HepG2 (cell line): ENCODE measurements around the gene TBL2. TPM values are rescaled to one million over a fixed set of nuclear protein-coding genes. Genes with fewer than 3 reads are reported as not detected.

Experiments used
- ATF7 ChIP-seq, 2 experiments: fragments of 450-650 bp in 1 of 2; sonication (generic) in 1 of 2; formaldehyde crosslinking in 1 of 2; IDR thresholded peaks; 2 replicates each; pipeline versions ENCODE4 v1.4.0 to v1.6.1; 2016 to 2020; ENCODE audit warnings: antibody characterized with exemption in 1 of 2, mild to moderate bottlenecking in 1 of 2, missing genetic modification reagents in 1 of 2
- ELF3 ChIP-seq: IDR thresholded peaks from 2 replicates; pipeline ENCODE4 v1.6.1; 2016; ENCODE audit warnings: missing genetic modification reagents, missing compliant biosample characterization
- GABPA ChIP-seq, 2 experiments: IDR thresholded peaks; 2 replicates each; pipeline ENCODE4 v1.6.1; 2011 to 2016; ENCODE audit warnings: low read depth in 2 of 2, low read length in 1 of 2, missing biosample characterization in 1 of 2, missing genetic modification characterization in 1 of 2
- GATAD2A ChIP-seq: IDR thresholded peaks from 2 replicates; pipeline ENCODE4 v1.6.1; 2016
- HDAC2 ChIP-seq: sonication (generic); formaldehyde crosslinking; IDR thresholded peaks from 2 replicates; pipeline ENCODE4 v1.4.0; 2020; ENCODE audit warnings: missing genetic modification reagents
- HNF4A ChIP-seq: sonication (generic); formaldehyde crosslinking; IDR thresholded peaks from 2 replicates; pipeline ENCODE4 v1.4.0; 2020; ENCODE audit warnings: missing genetic modification reagents
- HNRNPLL ChIP-seq: fragments of 200-400 bp; formaldehyde crosslinking; IDR thresholded peaks from 2 replicates; pipeline ENCODE4 v1.6.1; 2017; ENCODE audit warnings: mild to moderate bottlenecking, low read depth, low read length; ENCODE audit not compliant: poor library complexity, severe bottlenecking
- IKZF1 ChIP-seq: fragments of 450-650 bp; IDR thresholded peaks from 2 replicates; pipeline ENCODE4 v1.7.1; 2016
- IRF2 ChIP-seq: IDR thresholded peaks from 2 replicates; pipeline ENCODE4 v1.6.1; 2018; ENCODE audit warnings: missing genetic modification reagents, missing compliant biosample characterization
- MAFK ChIP-seq, 2 experiments: IDR thresholded peaks in 1 of 2; conservative IDR thresholded peaks in 1 of 2; 2 replicates each; pipeline ENCODE4 v1.6.1; 2011; ENCODE audit warnings: improper control_type of control experiment in 2 of 2, low read length in 2 of 2
- MXI1 ChIP-seq: IDR thresholded peaks from 3 replicates; pipeline ENCODE4 v1.6.1; 2012; ENCODE audit warnings: low read depth, low read length, inconsistent platforms, borderline replicate concordance
- NAIF1 ChIP-seq: sonication (generic); formaldehyde crosslinking; IDR thresholded peaks from 2 replicates; pipeline ENCODE4 v1.5.0; 2020; ENCODE audit warnings: mild to moderate bottlenecking, missing genetic modification reagents, borderline replicate concordance
- NKX3-1 ChIP-seq: sonication (generic); formaldehyde crosslinking; IDR thresholded peaks from 2 replicates; pipeline ENCODE4 v1.5.0; 2020; ENCODE audit warnings: missing genetic modification reagents
- PCBP2 ChIP-seq: fragments of 200-400 bp; formaldehyde crosslinking; optimal IDR thresholded peaks from 2 replicates; pipeline ENCODE3; 2018; ENCODE audit warnings: low read length, low read depth; ENCODE audit not compliant: poor library complexity, severe bottlenecking
- PRMT3 ChIP-seq: sonication (generic); formaldehyde crosslinking; IDR thresholded peaks from 2 replicates; pipeline ENCODE4 v1.8.1; 2022; ENCODE audit warnings: low read depth, mild to moderate bottlenecking, moderate library complexity, missing genetic modification reagents, borderline replicate concordance
- RFX1 ChIP-seq: fragments of 450-650 bp; IDR thresholded peaks from 2 replicates; pipeline ENCODE4 v1.6.1; 2017
- TBP ChIP-seq: sonication (generic); formaldehyde crosslinking; IDR thresholded peaks from 2 replicates; pipeline ENCODE4 v1.5.0; 2020; ENCODE audit warnings: missing genetic modification reagents
- TMF1 ChIP-seq: sonication (generic); formaldehyde crosslinking; IDR thresholded peaks from 2 replicates; pipeline ENCODE4 v1.8.1; 2022; ENCODE audit warnings: low read depth, missing genetic modification reagents
- ZBTB3 ChIP-seq: sonication (generic); formaldehyde crosslinking; IDR thresholded peaks from 2 replicates; pipeline ENCODE4 v1.4.0; 2020; ENCODE audit warnings: low read depth, mild to moderate bottlenecking, moderate library complexity, missing genetic modification reagents, borderline replicate concordance
- ZFP1 ChIP-seq: IDR thresholded peaks from 2 replicates; pipeline ENCODE4 v1.6.1; 2016
- ZFP36 ChIP-seq: fragments of 150-350 bp; IDR thresholded peaks from 2 replicates; pipeline ENCODE4 v1.6.1; 2018; ENCODE audit warnings: borderline replicate concordance, low read length, low read depth; ENCODE audit not compliant: partially characterized antibody
- ZFP36L2 ChIP-seq: sonication (generic); formaldehyde crosslinking; IDR thresholded peaks from 2 replicates; pipeline ENCODE4 v1.4.0; 2020; ENCODE audit warnings: missing genetic modification reagents
- ZFP62 ChIP-seq: sonication (generic); formaldehyde crosslinking; IDR thresholded peaks from 2 replicates; pipeline ENCODE4 v1.4.0; 2020; ENCODE audit warnings: missing genetic modification reagents
- ZNF12 ChIP-seq: sonication (generic); formaldehyde crosslinking; IDR thresholded peaks from 2 replicates; pipeline ENCODE4 v1.5.0; 2020; ENCODE audit warnings: missing genetic modification reagents
- ZNF138 ChIP-seq: sonication (generic); formaldehyde crosslinking; IDR thresholded peaks from 2 replicates; pipeline ENCODE4 v1.5.0; 2020; ENCODE audit warnings: mild to moderate bottlenecking, low read depth, missing genetic modification reagents
- ZNF143 ChIP-seq: sonication (generic); formaldehyde crosslinking; IDR thresholded peaks from 2 replicates; pipeline ENCODE4 v1.4.0; 2020; ENCODE audit warnings: missing genetic modification reagents
- ZNF75D ChIP-seq: sonication (generic); formaldehyde crosslinking; IDR thresholded peaks from 2 replicates; pipeline ENCODE4 v1.8.1; 2023; ENCODE audit warnings: missing genetic modification reagents, mild to moderate bottlenecking, borderline replicate concordance
- ZNF878 ChIP-seq: sonication (generic); formaldehyde crosslinking; IDR thresholded peaks from 2 replicates; pipeline ENCODE4 v1.8.1; 2023; ENCODE audit warnings: mild to moderate bottlenecking, missing genetic modification reagents, moderate library complexity
- polyA plus RNA-seq, 8 experiments: library from polyadenylated mRNA; depleted of rRNA in 3 of 8; stranded (reverse) in 7 of 8; unstranded in 1 of 8; fragments of >200 nt; fragmentation: Illumina TruSeq in 4 of 8; extraction: Trizol in 4 of 8; gene quantifications; 2 replicates each; pipeline versions ENCODE4 v1.2.1 to v1.2.3, GENCODE V29; 2011 to 2016; ENCODE audit warnings: low read depth in 4 of 8, missing spikeins in 1 of 8, mixed read lengths in 1 of 8; ENCODE audit not compliant: insufficient read depth in 1 of 8
- total RNA-seq, 5 experiments: library from RNA; depleted of rRNA; stranded (reverse); fragments of >200 nt; fragmentation: Illumina TruSeq; extraction: Trizol; gene quantifications; 2 replicates each; pipeline ENCODE4 v1.2.3, GENCODE V29; 2016; ENCODE audit warnings: low read depth in 1 of 5
- TF ChIP-seq, protein P1 (sequence below): IDR thresholded peaks from 2 replicates; pipeline ENCODE4 v1.6.1; 2016
- TF ChIP-seq, protein P2 (sequence below): sonication (generic); formaldehyde crosslinking; IDR thresholded peaks from 2 replicates; pipeline ENCODE4 v1.5.0; 2020; ENCODE audit warnings: missing genetic modification reagents

Gene TBL2
- total and polyA plus RNA-seq, 2 of the 13 experiments (the other 11 are each of a cell fraction or from before 2014, with no cell fraction given), result 43.4 to 47.2 TPM

DNA sequence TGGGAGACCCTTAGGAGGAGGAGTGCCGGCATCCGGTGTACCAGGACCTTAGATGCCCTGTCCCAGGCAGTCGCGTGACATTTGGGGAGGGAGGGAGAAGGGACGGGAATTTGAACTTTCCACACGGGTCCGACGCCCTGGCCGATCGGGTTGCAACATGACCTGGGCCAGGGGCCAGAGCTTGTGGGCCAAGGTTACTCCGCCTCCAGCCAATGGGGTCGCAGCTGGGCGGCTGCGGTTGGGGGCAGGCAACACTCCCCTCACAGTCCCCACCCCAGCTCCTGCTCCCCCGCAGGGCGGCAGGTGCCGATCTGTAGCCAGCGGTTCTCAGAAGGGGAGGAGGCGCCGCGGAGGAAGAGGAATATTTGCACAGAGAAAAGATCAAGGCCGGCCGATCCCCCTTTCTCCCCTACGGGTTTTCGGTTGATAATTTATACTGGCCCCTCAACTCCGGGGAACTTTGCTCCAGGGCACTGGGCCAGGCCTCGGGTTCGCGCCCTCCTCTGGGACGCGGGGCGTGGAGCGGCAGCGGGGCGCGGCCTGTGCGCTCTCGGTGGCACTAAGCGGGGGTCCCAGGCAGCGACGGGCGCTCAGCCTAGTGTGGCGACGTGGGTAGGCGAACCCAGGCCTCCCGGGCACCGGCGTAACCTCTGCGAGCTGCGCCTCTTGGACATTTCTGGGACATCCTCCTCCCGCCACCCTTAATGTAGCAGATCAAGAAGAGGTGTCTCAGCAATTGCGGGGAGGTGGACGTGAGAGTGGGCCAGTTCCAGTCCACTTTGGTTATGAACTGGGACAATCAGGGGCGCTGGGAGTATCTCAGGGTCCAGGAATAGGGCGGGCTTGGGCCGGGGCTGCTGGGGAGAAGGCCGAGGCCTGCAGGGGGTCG, 44.8 kb upstream of the TBL2 start (continued):
- TF ChIP-seq MXI1, result 0 out of 3 replicates have a peak, but pooled peaks have one; percentile 50
- TF ChIP-seq PCBP2, result peak; percentile 15
- TF ChIP-seq ZBTB3 (CRISPR knock-in tag), result no peak
- TF ChIP-seq ZFP1 (CRISPR knock-in tag), result no peak
- TF ChIP-seq, protein P1, sequence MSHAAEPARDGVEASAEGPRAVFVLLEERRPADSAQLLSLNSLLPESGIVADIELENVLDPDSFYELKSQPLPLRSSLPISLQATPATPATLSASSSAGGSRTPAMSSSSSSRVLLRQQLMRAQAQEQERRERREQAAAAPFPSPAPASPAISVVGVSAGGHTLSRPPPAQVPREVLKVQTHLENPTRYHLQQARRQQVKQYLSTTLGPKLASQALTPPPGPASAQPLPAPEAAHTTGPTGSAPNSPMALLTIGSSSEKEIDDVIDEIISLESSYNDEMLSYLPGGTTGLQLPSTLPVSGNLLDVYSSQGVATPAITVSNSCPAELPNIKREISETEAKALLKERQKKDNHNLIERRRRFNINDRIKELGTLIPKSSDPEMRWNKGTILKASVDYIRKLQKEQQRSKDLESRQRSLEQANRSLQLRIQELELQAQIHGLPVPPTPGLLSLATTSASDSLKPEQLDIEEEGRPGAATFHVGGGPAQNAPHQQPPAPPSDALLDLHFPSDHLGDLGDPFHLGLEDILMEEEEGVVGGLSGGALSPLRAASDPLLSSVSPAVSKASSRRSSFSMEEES (CRISPR knock-in tag), result peak; percentile 97
- peak; percentile 73; the same call in 1 of the 2 replicates for TF ChIP-seq IRF2 (CRISPR knock-in tag)
- TF ChIP-seq ZFP62 (CRISPR knock-in tag), result no peak
- TF ChIP-seq ZNF138 (CRISPR knock-in tag), result no peak; the same call in 1 of the 2 replicates
- peak; percentile 87 for TF ChIP-seq GATAD2A (CRISPR knock-in tag)
- TF ChIP-seq ELF3, result peak; percentile 42; the same call in 1 of the 2 replicates
- no peak for TF ChIP-seq GABPA (IDR thresholded peaks at IDR 0.05; ENCODE audit: low read depth, low read length)
- TF ChIP-seq GABPA (CRISPR knock-in tag; IDR thresholded peaks at IDR 0.05; ENCODE audit: low read depth), result peak; percentile 58
- TF ChIP-seq ATF7 (IDR thresholded peaks at IDR 0.05), result no peak
- peak; percentile 48; the same call in 1 of the 2 replicates for TF ChIP-seq ATF7 (CRISPR knock-in tag; IDR thresholded peaks at IDR 0.05)
- TF ChIP-seq ZFP36, result no peak
- TF ChIP-seq HNRNPLL, result peak; percentile 66
- TF ChIP-seq HDAC2 (CRISPR knock-in tag), result peak; percentile 90
- TF ChIP-seq ZNF12 (CRISPR knock-in tag), result no peak
- TF ChIP-seq ZNF878 (CRISPR knock-in tag), result peak; percentile 44; the same call in 1 of the 2 replicates
- no peak for TF ChIP-seq PRMT3
- no peak for TF ChIP-seq ZFP36L2 (CRISPR knock-in tag)
- TF ChIP-seq RFX1, result no peak
- TF ChIP-seq ZNF75D, result 0 out of 2 replicates have a peak, but pooled peaks have one; percentile 46
- no peak for TF ChIP-seq ZNF143 (CRISPR knock-in tag)
- peak; percentile 55; the same call in 1 of the 2 replicates for TF ChIP-seq TBP
- TF ChIP-seq MAFK (conservative IDR thresholded peaks at IDR 0.05 in 1 of 2, IDR thresholded peaks at IDR 0.05 in 1 of 2; ENCODE audit: low read length in 2 of 2), result no peak
- TF ChIP-seq NAIF1 (CRISPR knock-in tag), result 0 out of 2 replicates have a peak, but pooled peaks have one; percentile 70
- TF ChIP-seq NKX3-1, result no peak
- TF ChIP-seq TMF1 (CRISPR knock-in tag), result no peak
- peak; percentile 97 for TF ChIP-seq HNF4A (CRISPR knock-in tag)
- no peak for TF ChIP-seq IKZF1
- TF ChIP-seq, protein P2, sequence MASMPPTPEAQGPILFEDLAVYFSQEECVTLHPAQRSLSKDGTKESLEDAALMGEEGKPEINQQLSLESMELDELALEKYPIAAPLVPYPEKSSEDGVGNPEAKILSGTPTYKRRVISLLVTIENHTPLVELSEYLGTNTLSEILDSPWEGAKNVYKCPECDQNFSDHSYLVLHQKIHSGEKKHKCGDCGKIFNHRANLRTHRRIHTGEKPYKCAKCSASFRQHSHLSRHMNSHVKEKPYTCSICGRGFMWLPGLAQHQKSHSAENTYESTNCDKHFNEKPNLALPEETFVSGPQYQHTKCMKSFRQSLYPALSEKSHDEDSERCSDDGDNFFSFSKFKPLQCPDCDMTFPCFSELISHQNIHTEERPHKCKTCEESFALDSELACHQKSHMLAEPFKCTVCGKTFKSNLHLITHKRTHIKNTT (CRISPR knock-in tag), result no peak
